Fibroblast of mammary gland (primary cell): ENCODE measurements around the gene PRAF2.

ENCODE experiments used
- DNase-seq: peaks from one replicate; pipeline ENCODE4 v3.0.0-alpha.2; 2010; ENCODE audit warnings: low read depth
- H3K4me3 ChIP-seq: 2 replicates; pipeline ENCODE4 v1.5.1; 2011; ENCODE audit warnings: low read depth, mild to moderate bottlenecking, low read length, moderate library complexity; ENCODE audit not compliant: control insufficient read depth
- CTCF ChIP-seq: conservative IDR thresholded peaks from 2 replicates; pipeline ENCODE4 v1.5.1; 2011; ENCODE audit warnings: low read depth, low read length, inconsistent platforms; ENCODE audit not compliant: control insufficient read depth, insufficient read depth

Gene PRAF2

DNA sequence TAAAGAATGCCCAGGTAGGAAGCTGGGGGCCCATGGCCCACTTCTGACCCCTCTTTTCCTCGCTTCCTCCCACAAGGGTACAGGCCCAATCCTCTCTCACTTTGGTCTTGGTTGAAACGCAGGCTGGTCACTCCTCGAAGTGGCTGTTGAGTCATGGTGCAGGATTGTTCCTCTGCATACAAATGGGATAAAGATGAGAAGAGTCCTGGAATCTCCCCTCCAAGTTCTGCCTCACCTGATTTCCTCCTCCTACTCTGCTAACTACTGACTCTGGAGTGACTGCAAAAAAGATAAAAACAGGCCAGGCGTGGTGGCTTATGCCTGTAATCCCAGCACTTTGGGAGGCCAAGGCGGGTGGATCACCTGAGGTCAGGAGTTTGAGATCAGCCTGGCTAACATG lies 4.1 kb upstream of the PRAF2 start:
- no peak for TF ChIP-seq CTCF
- H3K4me3 ChIP-seq = no peak overlapping the region
- DNase-seq = no peak

DNA sequence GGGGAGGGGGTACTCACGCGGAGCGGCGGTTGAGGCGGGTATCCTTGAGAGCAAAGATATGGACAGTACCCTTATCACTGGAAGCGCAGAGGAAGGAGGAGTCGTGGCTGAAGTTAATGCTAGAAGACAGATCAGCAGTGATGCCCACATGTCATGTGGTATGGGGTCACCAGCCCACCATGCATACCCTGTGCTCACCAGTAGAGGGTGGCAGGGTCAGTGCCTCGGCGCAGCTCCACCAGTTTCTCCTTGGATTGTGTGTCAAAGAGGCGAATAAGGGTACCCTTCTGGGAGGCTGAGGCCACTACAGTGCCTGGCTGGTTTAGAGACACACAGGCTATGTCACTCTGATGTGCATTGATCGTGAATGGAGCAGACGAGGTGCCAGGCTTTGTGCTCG lies 1.5 kb upstream of the PRAF2 start:
- DNase-seq = no peak
- TF ChIP-seq CTCF = no peak
- H3K4me3 ChIP-seq = no peak overlapping the region

DNA sequence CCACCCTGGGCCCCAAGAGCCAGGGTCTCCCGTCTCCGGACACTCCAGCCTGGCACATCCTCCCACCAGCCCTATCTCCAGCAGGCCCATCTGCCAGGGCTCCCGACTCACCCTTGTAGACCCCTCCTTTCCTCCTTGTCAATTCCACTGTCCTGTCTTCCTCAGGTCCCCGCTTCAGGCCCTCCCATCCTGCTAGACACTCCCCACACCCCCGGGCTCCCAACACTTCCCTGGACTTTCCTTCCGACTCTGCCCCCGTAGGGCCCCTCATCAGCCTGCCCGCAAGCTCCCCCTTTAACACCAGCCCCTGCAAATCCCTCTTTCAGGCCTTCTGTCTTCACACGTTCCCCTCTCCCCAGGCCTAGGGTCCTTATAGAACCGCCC lies 1.1 kb downstream of the PRAF2 start:
- no peak for TF ChIP-seq CTCF
- peak overlapping the region; percentile 76 for H3K4me3 ChIP-seq
- no peak for DNase-seq

- DNase-seq = peak; percentile 79
- peak overlapping the region; percentile 76 for H3K4me3 ChIP-seq
- no peak for TF ChIP-seq CTCF
These were observed 1.7 kb downstream of the PRAF2 start for GRCh38 chrX:49071877-49072711.

DNA sequence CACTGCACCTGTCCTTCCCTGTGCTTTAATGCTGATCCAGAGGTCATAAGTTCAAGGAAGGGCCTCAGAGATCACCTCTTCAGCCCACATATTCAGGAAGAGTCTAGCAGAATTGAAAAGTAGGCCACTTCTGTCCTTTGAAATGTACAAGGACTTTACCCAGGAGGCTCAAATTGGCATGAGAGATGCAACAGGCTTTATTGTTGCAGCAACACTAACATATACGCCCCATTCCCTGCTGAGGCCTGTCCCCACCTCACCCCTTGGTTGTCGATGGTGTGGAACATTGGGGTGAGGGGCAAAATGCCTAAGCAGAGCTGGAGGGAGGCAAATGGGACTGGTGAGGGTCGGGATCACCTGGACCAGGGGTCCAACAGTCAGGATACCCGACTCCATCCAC lies 2.8 kb downstream of the PRAF2 start:
- DNase-seq = no peak
- no peak overlapping the region for H3K4me3 ChIP-seq
- TF ChIP-seq CTCF = no peak

DNA sequence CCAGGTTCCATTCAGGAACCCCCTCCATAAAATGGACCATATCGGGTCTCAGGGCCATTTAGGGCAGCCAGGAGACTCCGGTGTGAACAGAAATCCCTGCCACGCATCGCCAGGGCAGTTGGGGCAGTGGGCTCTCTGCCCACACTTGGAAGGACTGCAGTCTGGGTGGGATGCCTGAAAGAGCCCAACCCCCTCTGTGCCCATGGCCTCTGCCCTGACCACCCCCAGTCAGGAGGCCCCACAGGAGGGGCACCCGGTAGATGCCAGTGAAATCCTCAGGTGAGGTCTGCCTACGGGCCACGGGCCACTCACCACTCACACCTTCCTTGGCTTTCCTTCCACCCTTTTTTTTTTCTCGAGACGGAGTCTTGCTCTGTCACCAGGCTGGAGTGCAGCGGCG lies 4.8 kb downstream of the PRAF2 start:
- no peak for TF ChIP-seq CTCF
- H3K4me3 ChIP-seq = no peak overlapping the region
- DNase-seq = no peak
